Neural cell (in vitro differentiated cells): Measurements from ENCODE around the gene C14orf39. TPM values are rescaled to one million over a fixed set of nuclear protein-coding genes. Genes with fewer than 3 reads are reported as not detected.
A peak's percentile ranks its signal among the peaks of the same experiment; 100 is the strongest.

Experiments
- H2AFZ ChIP-seq: fragments of 200-600, 300-800 bp; sonication (generic), shearing (Covaris generic); 2 replicates; pipeline ENCODE4 v1.6.0; 2014; ENCODE audit warnings: low read depth, mild to moderate bottlenecking, antibody characterized with exemption, low read length, moderate library complexity
- H3F3A ChIP-seq: fragments of 200-600 bp; shearing (Covaris generic); 2 replicates; pipeline ENCODE4 v1.6.1; 2016; ENCODE audit warnings: mild to moderate bottlenecking, moderate library complexity, mixed read lengths, antibody characterized with exemption, low read length; ENCODE audit not compliant: insufficient read depth, poor library complexity, severe bottlenecking
- H3K27ac ChIP-seq: fragments of 200-600, 300-800 bp; sonication (generic), shearing (Covaris generic); 2 replicates; pipeline ENCODE4 v1.5.1; 2014; ENCODE audit warnings: mild to moderate bottlenecking, low read length, moderate library complexity
- H3K27me3 ChIP-seq: fragments of 300-800, 200-600 bp; sonication (generic), shearing (Covaris generic); 2 replicates; pipeline ENCODE4 v1.6.0; 2014; ENCODE audit warnings: mild to moderate bottlenecking, low read depth, low read length, moderate library complexity; ENCODE audit not compliant: insufficient read depth
- H3K36me3 ChIP-seq: fragments of 300-800, 200-600 bp; sonication (generic), shearing (Covaris generic); 2 replicates; pipeline ENCODE4 v1.5.1; 2014; ENCODE audit warnings: mild to moderate bottlenecking, antibody characterized with exemption, low read length, moderate library complexity; ENCODE audit not compliant: insufficient read depth
- H3K4me2 ChIP-seq: fragments of 300-800, 200-600 bp; sonication (generic), shearing (Covaris generic); 2 replicates; pipeline ENCODE4 v1.6.0; 2014; ENCODE audit warnings: mild to moderate bottlenecking, low read length
- H3K4me3 ChIP-seq: fragments of 300-800, 200-600 bp; sonication (generic), shearing (Covaris generic); 2 replicates; pipeline ENCODE4 v1.5.1; 2014; ENCODE audit warnings: mild to moderate bottlenecking, low read length, moderate library complexity
- H3K79me2 ChIP-seq: fragments of 200-600 bp; shearing (Covaris generic); replicated peaks from 2 replicates; pipeline ENCODE4 v1.6.0; 2014; ENCODE audit warnings: mild to moderate bottlenecking, low read length, moderate library complexity; ENCODE audit not compliant: insufficient read depth
- H3K9ac ChIP-seq: fragments of 300-800, 200-600 bp; sonication (generic), shearing (Covaris generic); 2 replicates; pipeline ENCODE4 v1.6.1; 2016; ENCODE audit warnings: mild to moderate bottlenecking, low read length, mixed read lengths
- H3K9me2 ChIP-seq: fragments of 200-600 bp; shearing (Covaris generic); 2 replicates; pipeline ENCODE4 v1.6.1; 2016; ENCODE audit warnings: mild to moderate bottlenecking, low read length, mixed read lengths; ENCODE audit not compliant: insufficient read depth
- H3K9me3 ChIP-seq: fragments of 200-600, 300-800 bp; sonication (generic), shearing (Covaris generic); 2 replicates; pipeline ENCODE4 v1.6.1; 2016; ENCODE audit warnings: mild to moderate bottlenecking, mixed run types, low read length, moderate library complexity, mixed read lengths
- H4K20me1 ChIP-seq: fragments of 200-600 bp; shearing (Covaris generic); 2 replicates; pipeline ENCODE4 v1.6.1; 2016; ENCODE audit warnings: mild to moderate bottlenecking, mixed run types; ENCODE audit not compliant: insufficient read depth
- EP300 ChIP-seq: fragments of 450-650 bp; conservative IDR thresholded peaks from 2 replicates; pipeline ENCODE4 v1.6.1; 2014; ENCODE audit warnings: antibody characterized with exemption, mild to moderate bottlenecking, moderate library complexity; ENCODE audit not compliant: poor library complexity, severe bottlenecking
- EZH2 ChIP-seq: fragments of 200-600, 300-800 bp; shearing (Covaris generic), sonication (generic); IDR thresholded peaks from 2 replicates; pipeline ENCODE4 v1.6.1; 2014; ENCODE audit warnings: antibody characterized with exemption, low read length, borderline replicate concordance, mild to moderate bottlenecking; ENCODE audit not compliant: insufficient read depth, poor library complexity, severe bottlenecking
- MXI1 ChIP-seq: fragments of 450-650 bp; conservative IDR thresholded peaks from 2 replicates; pipeline ENCODE4 v1.6.1; 2014; ENCODE audit warnings: antibody characterized with exemption, mild to moderate bottlenecking; ENCODE audit not compliant: poor library complexity, severe bottlenecking
- POLR2AphosphoS5 ChIP-seq: IDR thresholded peaks from 2 replicates; pipeline ENCODE4 v1.6.1; 2012
- RAD21 ChIP-seq: fragments of 450-650 bp; conservative IDR thresholded peaks from 2 replicates; pipeline ENCODE4 v1.6.1; 2014; ENCODE audit warnings: antibody characterized with exemption, mild to moderate bottlenecking, moderate library complexity
- SMC3 ChIP-seq: fragments of 450-650 bp; conservative IDR thresholded peaks from 2 replicates; pipeline ENCODE4 v1.6.1; 2014; ENCODE audit warnings: antibody characterized with exemption, mild to moderate bottlenecking, moderate library complexity; ENCODE audit not compliant: poor library complexity
- TAF1 ChIP-seq: IDR thresholded peaks from 2 replicates; pipeline ENCODE4 v1.6.1; 2012; ENCODE audit warnings: low read depth
- polyA plus RNA-seq: library from polyadenylated mRNA; depleted of rRNA; stranded (reverse); fragments of >200 nt; gene quantifications from 2 replicates; pipeline ENCODE4 v1.2.3, GENCODE V29; 2014
- TF ChIP-seq, protein P1 (sequence below): IDR thresholded peaks from 2 replicates; pipeline ENCODE4 v1.6.1; 2012; ENCODE audit warnings: borderline replicate concordance
- TF ChIP-seq, protein P2 (sequence below): fragments of 450-650 bp; IDR thresholded peaks from 2 replicates; pipeline ENCODE4 v1.5.1; 2014; ENCODE audit warnings: antibody characterized with exemption, mild to moderate bottlenecking, moderate library complexity; ENCODE audit not compliant: poor library complexity, severe bottlenecking

The C14orf39 gene
- polyA plus RNA-seq, 1 donor from 2014 or later: 0.12 TPM

DNA sequence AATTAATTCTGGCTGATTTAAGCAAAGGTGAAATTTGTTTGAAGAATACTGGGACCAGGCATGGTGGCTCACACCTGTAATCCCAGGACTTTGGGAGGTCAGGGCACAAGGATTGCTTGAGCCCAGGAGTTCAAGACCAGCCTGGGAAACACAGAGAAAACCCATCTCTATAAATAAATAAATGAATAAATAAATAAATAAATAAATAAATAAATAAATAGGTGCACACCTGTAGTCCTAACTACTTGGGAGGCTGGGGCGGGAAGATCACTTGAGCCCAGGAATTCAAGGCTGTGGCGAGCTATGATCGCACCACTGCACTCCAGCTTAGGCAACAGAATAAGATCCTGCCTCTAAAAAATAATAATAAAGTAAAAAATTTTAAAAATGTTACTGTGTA is 4.4 kb upstream of the C14orf39 start:
- Histone ChIP-seq H3K9me2 (no peaks in the 10 kb centered on the region), H2AFZ (no peak overlapping the region), H3F3A (no peaks in the 10 kb centered on the region), H3K36me3 (no peaks in the 10 kb centered on the region), H3K27ac (no peak overlapping the region), H3K4me3 (no peak overlapping the region), H3K79me2 (no peaks in the 10 kb centered on the region), H3K9ac (no peak overlapping the region), H3K4me2 (no peak overlapping the region), H3K27me3 (peaks cover 40% of the 10 kb centered on the region), H3K9me3 (no peaks in the 10 kb centered on the region), H4K20me1 (no peaks in the 10 kb centered on the region)
- TF ChIP-seq EP300: no peak
- TF ChIP-seq, protein P1, sequence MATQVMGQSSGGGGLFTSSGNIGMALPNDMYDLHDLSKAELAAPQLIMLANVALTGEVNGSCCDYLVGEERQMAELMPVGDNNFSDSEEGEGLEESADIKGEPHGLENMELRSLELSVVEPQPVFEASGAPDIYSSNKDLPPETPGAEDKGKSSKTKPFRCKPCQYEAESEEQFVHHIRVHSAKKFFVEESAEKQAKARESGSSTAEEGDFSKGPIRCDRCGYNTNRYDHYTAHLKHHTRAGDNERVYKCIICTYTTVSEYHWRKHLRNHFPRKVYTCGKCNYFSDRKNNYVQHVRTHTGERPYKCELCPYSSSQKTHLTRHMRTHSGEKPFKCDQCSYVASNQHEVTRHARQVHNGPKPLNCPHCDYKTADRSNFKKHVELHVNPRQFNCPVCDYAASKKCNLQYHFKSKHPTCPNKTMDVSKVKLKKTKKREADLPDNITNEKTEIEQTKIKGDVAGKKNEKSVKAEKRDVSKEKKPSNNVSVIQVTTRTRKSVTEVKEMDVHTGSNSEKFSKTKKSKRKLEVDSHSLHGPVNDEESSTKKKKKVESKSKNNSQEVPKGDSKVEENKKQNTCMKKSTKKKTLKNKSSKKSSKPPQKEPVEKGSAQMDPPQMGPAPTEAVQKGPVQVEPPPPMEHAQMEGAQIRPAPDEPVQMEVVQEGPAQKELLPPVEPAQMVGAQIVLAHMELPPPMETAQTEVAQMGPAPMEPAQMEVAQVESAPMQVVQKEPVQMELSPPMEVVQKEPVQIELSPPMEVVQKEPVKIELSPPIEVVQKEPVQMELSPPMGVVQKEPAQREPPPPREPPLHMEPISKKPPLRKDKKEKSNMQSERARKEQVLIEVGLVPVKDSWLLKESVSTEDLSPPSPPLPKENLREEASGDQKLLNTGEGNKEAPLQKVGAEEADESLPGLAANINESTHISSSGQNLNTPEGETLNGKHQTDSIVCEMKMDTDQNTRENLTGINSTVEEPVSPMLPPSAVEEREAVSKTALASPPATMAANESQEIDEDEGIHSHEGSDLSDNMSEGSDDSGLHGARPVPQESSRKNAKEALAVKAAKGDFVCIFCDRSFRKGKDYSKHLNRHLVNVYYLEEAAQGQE: no peak

DNA sequence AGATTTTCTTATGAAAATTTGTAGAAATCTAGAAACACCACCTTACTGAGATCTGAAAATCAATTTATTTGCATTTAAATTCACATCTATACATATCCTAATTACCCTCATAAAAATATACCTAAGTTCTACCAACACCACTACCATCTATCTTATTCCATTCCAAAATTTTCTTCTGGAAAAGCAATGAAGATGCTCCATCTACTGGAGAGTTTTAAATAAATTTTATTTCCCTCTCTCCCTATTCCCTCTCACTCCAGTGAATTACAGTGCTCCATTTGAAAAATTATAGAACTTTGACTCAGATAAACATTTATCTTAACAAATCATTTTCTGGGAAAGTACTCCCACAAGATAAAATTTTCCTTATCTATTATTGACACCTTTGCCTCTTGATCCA is 2.3 kb upstream of the C14orf39 start:
- no peak overlapping the region for H3K27ac ChIP-seq
- no peaks in the 10 kb centered on the region for H3K9me2 ChIP-seq
- no peaks in the 10 kb centered on the region for H3K36me3 ChIP-seq
- H3F3A ChIP-seq: no peaks in the 10 kb centered on the region
- no peaks in the 10 kb centered on the region for H3K79me2 ChIP-seq
- H3K9ac ChIP-seq: no peak overlapping the region
- H3K4me3 ChIP-seq: no peak overlapping the region
- no peak overlapping the region for H2AFZ ChIP-seq
- no peaks in the 10 kb centered on the region for H4K20me1 ChIP-seq
- TF ChIP-seq, protein P2, sequence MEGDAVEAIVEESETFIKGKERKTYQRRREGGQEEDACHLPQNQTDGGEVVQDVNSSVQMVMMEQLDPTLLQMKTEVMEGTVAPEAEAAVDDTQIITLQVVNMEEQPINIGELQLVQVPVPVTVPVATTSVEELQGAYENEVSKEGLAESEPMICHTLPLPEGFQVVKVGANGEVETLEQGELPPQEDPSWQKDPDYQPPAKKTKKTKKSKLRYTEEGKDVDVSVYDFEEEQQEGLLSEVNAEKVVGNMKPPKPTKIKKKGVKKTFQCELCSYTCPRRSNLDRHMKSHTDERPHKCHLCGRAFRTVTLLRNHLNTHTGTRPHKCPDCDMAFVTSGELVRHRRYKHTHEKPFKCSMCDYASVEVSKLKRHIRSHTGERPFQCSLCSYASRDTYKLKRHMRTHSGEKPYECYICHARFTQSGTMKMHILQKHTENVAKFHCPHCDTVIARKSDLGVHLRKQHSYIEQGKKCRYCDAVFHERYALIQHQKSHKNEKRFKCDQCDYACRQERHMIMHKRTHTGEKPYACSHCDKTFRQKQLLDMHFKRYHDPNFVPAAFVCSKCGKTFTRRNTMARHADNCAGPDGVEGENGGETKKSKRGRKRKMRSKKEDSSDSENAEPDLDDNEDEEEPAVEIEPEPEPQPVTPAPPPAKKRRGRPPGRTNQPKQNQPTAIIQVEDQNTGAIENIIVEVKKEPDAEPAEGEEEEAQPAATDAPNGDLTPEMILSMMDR: no peak
- TF ChIP-seq RAD21: peak; percentile 46
- H3K9me3 ChIP-seq: no peaks in the 10 kb centered on the region
- H3K4me2 ChIP-seq: no peak overlapping the region
- peaks cover 57% of the 10 kb centered on the region for H3K27me3 ChIP-seq

DNA sequence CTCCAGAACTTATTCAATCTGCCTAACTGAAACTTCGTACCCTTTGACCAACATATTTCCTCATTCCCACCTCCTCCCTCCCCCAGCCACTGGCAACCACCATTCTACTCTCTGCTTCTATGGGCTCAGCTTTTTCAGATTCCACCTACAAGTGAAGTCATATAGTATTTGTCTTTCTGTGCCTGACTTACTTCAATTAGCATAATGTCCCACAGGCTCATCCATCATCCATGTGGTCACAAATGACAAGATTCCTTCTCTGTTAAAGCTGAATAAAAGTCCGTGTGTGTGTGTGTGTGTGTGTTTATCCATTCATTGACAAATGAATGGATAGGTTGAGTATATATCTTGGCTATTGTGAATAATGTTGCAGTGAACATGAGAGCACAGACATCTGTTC is 1.3 kb upstream of the C14orf39 start:
- H3K27ac ChIP-seq: no peak overlapping the region
- peaks cover 57% of the 10 kb centered on the region for H3K27me3 ChIP-seq
- TF ChIP-seq, protein P2: no peak
- TF ChIP-seq TAF1 (no peak), POLR2AphosphoS5 (no peak), RAD21 (no peak), EZH2 (no peak), MXI1 (no peak), SMC3 (no peak), EP300 (no peak)
- TF ChIP-seq, protein P1: no peak
- no peaks in the 10 kb centered on the region for H3K36me3 ChIP-seq
- no peak overlapping the region for H3K4me2 ChIP-seq
- no peak overlapping the region for H3K9ac ChIP-seq
- no peaks in the 10 kb centered on the region for H3K9me2 ChIP-seq
- H3K9me3 ChIP-seq: no peaks in the 10 kb centered on the region
- H3K79me2 ChIP-seq: no peaks in the 10 kb centered on the region
- H3F3A ChIP-seq: no peaks in the 10 kb centered on the region
- no peak overlapping the region for H3K4me3 ChIP-seq
- H2AFZ ChIP-seq: no peak overlapping the region
- no peaks in the 10 kb centered on the region for H4K20me1 ChIP-seq
